ENCODE results near the gene EPS8L2.

EPS8L2 gene

DNA sequence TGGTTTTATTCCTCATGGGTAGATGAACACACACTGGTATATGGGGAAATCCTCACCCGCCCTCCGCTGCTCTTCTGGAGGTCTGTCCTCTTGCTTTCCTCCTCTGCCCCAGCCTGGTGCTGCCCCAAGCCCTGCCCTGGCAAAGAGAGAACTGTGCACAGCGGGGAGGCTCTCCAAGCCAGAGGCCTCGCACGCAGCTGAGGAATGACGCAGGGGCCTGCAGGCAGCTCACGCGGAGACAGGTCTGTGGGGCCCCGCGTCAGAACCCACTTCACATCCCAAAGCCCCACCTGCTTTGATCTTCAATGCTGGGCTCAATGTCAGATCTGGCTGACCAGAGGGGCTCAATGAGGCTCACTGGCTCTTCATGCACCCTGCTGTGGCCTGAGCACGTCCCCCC lies 61.2 kb downstream of the EPS8L2 start:
- H3K4me3 ChIP-seq (ENCODE audit: low read length) = no peak overlapping the region
- no peak for DNase-seq (ENCODE audit: low read depth)
- TF ChIP-seq, protein P1, sequence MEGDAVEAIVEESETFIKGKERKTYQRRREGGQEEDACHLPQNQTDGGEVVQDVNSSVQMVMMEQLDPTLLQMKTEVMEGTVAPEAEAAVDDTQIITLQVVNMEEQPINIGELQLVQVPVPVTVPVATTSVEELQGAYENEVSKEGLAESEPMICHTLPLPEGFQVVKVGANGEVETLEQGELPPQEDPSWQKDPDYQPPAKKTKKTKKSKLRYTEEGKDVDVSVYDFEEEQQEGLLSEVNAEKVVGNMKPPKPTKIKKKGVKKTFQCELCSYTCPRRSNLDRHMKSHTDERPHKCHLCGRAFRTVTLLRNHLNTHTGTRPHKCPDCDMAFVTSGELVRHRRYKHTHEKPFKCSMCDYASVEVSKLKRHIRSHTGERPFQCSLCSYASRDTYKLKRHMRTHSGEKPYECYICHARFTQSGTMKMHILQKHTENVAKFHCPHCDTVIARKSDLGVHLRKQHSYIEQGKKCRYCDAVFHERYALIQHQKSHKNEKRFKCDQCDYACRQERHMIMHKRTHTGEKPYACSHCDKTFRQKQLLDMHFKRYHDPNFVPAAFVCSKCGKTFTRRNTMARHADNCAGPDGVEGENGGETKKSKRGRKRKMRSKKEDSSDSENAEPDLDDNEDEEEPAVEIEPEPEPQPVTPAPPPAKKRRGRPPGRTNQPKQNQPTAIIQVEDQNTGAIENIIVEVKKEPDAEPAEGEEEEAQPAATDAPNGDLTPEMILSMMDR (conservative IDR thresholded peaks at IDR 0.05; ENCODE audit: low read depth, low read length) = no peak

DNA sequence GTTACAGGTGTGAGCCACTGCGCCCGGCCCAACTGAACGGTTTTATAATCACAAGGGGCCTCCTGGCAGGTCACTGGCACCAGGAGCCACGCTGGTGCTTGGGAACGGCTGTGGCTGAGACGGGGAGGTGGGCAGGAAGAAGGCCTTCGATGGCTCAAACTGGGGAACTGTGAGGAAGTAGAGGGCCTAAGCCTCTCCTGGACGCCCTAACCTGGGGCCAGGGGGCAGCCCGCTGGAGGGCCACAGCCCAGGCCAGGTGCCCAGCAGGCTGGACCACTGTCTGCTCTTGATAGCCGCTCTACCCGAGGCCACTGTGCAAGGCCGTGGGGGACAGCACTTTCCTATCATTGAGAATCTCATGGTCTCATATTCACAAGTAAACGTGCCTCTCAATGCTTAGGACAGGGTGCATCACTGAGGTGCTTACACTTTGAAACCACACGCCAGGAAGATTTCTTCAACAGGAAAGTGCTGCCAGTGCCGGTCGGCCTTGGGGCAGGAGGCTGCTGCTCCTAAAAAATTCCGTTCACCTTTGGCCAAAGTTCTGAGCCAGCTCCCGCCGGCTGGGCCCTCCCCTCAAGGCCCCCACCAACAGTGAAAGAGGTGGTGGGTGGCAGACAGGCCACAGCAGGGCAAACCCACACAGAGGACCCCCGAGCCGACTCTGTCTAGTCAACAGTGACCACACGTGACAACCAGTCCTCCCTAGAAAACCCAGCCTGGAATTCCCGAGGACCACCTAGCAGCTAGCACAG lies 64.0 kb downstream of the EPS8L2 start:
- TF ChIP-seq, protein P1 (conservative IDR thresholded peaks at IDR 0.05; ENCODE audit: low read depth, low read length) = no peak
- H3K4me3 ChIP-seq (ENCODE audit: low read length) = no peak overlapping the region
- no peak for DNase-seq (ENCODE audit: low read depth)

DNA sequence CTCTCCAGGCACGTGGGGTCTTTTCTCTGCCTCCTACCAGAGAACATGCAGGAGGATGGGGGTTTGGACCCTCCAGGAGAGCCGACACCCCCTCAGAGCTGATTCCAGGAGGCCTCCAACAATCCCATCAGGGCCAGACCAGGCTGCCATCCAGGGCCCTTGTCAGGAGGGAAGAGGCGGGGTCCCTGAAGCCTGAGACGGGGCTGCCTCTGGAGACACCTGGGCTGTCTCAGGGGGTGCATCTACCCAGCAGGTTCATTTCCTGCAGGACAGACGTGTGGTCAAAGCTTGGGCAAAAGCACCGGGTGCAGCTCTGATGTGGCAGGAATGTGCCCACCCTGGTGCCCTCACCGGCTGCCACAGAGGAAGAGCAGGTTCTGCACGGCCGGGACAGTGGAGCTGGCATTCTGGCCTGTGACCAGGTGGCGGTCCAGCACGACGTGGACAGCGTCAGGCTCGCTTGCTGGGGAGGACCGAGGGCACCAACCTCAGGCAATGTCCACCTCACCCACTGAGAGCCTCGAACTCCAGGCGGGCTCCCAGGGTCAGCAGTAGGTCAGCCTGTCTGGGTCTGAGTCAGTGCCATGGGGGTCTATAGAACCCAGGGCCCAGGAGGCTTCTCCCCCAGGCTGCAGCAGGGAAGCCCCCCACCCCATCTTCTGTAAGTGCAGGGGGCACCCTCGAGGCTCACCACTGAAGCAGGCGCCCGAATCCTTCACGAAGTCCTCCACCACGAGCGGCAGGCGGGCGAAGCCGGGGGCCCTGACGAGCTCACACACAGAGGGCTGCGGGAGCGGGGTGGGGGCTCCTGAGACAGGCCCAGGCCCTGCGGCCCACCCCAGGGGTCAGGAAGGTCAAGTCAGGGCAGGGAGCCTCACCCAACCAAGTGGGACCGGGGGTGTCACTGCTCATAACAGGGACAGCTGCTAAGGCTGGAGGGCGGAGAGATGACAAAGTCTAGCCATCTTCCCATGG lies 64.9 kb downstream of the EPS8L2 start:
- TF ChIP-seq, protein P1 (conservative IDR thresholded peaks at IDR 0.05; ENCODE audit: low read depth, low read length) = no peak
- DNase-seq (ENCODE audit: low read depth) = no peak
- no peak overlapping the region for H3K4me3 ChIP-seq (ENCODE audit: low read length)

DNA sequence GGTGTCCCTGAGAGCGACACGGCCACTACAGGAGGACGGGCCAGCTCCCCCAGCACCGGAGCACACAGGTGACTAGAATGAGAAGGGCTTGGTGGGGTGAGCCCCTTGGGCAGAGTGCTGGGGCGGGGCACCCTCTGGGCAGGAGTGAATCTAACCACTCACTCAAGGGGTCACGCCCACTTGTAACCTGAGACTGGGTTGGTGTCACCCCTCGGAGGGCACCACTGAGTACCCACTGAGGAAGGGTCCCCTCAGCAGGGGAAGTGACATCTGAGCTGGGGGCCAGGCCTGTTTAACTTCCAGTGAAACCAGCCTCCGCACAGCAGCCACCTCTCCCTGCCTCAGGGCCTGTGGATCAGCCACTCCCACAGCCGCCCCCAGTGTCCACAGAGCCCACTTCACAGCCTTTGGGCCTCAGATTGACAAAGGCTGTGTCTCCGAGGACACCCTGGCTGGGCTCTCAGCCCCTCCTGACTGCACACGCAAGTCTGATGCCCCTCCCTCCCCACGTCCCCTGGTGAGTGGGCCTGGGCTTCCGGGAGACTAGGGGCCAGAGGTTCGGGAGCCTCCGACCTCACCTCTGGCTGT lies 65.7 kb downstream of the EPS8L2 start:
- TF ChIP-seq, protein P1 (conservative IDR thresholded peaks at IDR 0.05; ENCODE audit: low read depth, low read length) = no peak
- DNase-seq (ENCODE audit: low read depth) = no peak
- no peak overlapping the region for H3K4me3 ChIP-seq (ENCODE audit: low read length)

DNA sequence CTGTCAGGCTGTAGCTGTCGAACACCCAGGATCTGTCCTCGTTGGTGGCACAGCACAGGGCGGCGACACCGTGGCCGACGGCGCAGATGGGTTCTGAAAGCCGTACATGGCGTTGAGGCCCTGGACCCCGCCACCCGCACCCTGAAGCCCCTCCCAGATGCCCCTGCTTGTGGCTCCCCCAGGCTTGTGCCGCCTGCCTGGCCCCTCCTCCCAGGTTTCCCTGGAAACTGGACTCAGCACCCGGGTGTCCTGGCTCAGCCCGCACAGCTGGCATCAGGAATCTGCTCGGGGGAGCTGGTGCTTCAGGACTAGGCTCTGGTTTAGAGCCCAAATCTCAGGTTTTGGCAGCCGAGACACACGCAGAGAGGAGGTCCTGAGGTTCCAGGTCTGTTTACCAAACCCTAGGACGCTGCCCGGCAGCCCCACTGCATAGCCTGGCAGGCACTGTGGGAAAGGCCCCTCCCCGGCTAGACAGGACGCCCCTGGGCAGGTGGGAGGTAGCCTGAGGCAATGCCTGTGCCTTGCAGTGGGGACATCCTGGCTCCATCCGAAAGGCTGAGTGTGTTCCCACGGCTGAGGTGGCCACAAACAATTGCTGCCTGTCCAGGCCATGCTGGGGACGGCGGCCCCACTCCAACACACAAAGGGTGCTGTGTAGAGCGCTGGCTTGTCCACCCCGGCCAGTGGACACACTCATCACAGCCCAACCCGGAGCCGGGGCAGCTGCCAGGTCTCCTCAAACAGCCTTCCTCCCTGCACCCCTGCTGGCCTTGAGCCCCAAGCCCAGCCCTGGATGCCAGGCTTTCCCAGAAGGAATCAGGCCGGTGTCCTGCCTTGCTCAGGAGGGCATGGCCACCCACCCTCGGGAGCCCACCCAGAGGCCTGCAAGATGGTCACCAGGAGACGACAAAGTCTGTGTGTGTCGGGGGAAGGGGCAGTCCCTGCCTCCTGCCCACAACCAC lies 66.7 kb downstream of the EPS8L2 start:
- H3K4me3 ChIP-seq (ENCODE audit: low read length) = no peak overlapping the region
- DNase-seq (ENCODE audit: low read depth) = no peak
- TF ChIP-seq, protein P1 (conservative IDR thresholded peaks at IDR 0.05; ENCODE audit: low read depth, low read length) = no peak

DNA sequence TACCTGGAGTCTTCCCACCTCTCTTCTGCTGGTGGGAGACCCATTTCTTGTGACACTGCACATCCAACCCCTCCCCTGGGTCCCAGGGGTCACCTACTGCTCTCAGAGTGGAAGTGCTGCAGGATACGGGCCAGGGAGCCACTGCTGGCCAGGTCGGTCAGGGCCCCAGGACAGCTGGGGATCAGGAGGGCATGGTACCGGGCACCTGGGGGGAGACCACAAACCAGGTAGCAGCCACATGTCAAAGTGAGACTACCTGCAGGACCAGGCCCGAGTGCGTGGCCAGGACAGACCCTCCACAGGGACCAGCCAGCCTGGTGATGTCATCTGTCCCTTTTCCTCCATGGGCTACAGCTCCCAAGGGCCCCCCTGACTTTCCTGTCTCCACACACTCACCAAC lies 67.4 kb downstream of the EPS8L2 start:
- TF ChIP-seq, protein P1 (conservative IDR thresholded peaks at IDR 0.05; ENCODE audit: low read depth, low read length) = no peak
- H3K4me3 ChIP-seq (ENCODE audit: low read length) = no peak overlapping the region
- DNase-seq (ENCODE audit: low read depth) = no peak

Measured in retinal pigment epithelial cell (primary cell).